Pancreas (tissue), 10 donors: ENCODE results near the gene SNAPC4. TPM values are rescaled to one million over a fixed set of nuclear protein-coding genes. Genes with fewer than 3 reads are reported as not detected.

Source experiments
- ATAC-seq, 4 donors: fragments of 200-7000 bp; cut with Tn5 transposase; one replicate each; pipeline versions ENCODE4 v1.8.0 to v1.9.1; 2020; ENCODE audit warnings: mild to moderate bottlenecking in 4 of 4, moderate library complexity in 4 of 4
- DNase-seq, 6 donors: peaks; one replicate each; pipeline ENCODE4 v3.0.0-alpha.2; 2020
- FAIRE-seq: peaks from 2 replicates; lab custom pipeline; 2012; peaks lifted over from hg19 to GRCh38; lab: Jason Lieb, UNC
- H3K27ac ChIP-seq, 4 donors: fragments of 200-600 bp; sonication (generic); 1 replicate in 3 of 4; 2 replicates in 1 of 4; pipeline versions ENCODE4 v1.5.0 to v1.8.0; 2020
- H3K27me3 ChIP-seq, 4 donors: fragments of 200-600 bp; one replicate each; pipeline ENCODE4 v1.8.0; 2021
- H3K36me3 ChIP-seq, 3 donors: fragments of 200-600 bp; sonication (generic) in 1 of 3; one replicate each; pipeline versions ENCODE4 v1.5.0 to v1.8.0; 2020 to 2021
- H3K4me1 ChIP-seq, 3 donors: fragments of 200-600 bp; one replicate each; pipeline ENCODE4 v1.8.0; 2021
- H3K4me3 ChIP-seq, 4 donors: fragments of 200-600 bp; sonication (generic) in 2 of 4; one replicate each; pipeline versions ENCODE4 v1.5.0 to v1.8.0; 2020 to 2021
- H3K9me3 ChIP-seq, 4 donors: fragments of 200-600 bp; one replicate each; pipeline ENCODE4 v1.8.0; 2021
- WGBS, 2 donors: extraction: QIAGEN DNeasy Blood & Tissue Kit; methylation state at CpG; one replicate each; pipeline ENCODE4 v1.1.7; 2013; 5-methylcytosine and 5-hydroxymethylcytosine counted together
- intact Hi-C, 3 donors: fragments of 100-400 bp; cut with DNase I; formaldehyde crosslinking; loops; one replicate each; pipeline versions ENCODE4 v1.11.1 to v1.14.2; 2022
- polyA plus RNA-seq, 2 donors: library from polyadenylated mRNA; stranded (reverse); fragments of 200-250 nt; gene quantifications; one replicate each; pipeline ENCODE4 v1.2.3, GENCODE V29; 2013
- total RNA-seq, 6 donors: library from RNA; stranded (reverse); fragmentation: NEBNext Ultra II Directional in 4 of 6; extraction: Animal tissue kit (Norgen Biotek cat#: 25700) in 4 of 6; gene quantifications; one replicate each; pipeline versions ENCODE4 v1.2.1 to v1.2.4, GENCODE V29; 2021 to 2023
- TF ChIP-seq, protein P1 (sequence below), 4 donors: fragments of 200-600 bp; sonication (generic) in 3 of 4; IDR thresholded peaks; one replicate each; pipeline versions ENCODE4 v1.5.0 to v1.8.0; 2021; ENCODE audit warnings: antibody characterized with exemption in 4 of 4
- donor health status: healthy with polysubstance abuse.
- donor health status: DM: no; HTN: no; CAD: no; lungs with moderate emphysema.
- donor health status: DM: no; HTN: no; CAD: no.
- donor health status: control.
- donor health status: control.
- donor health status: Bipolar disorder and iron deficiency.
- donor health status: DM: yes; HTN: yes; CAD: no.
- donor health status: DM: no; HTN: no; CAD: no.
- donor health status: DM: no; HTN: no; CAD: no.
- donor health status: DM: yes; HTN: yes; CAD: no.

SNAPC4 gene
- total and polyA plus RNA-seq, 8 donors = 3.8 to 22.0 (median 5.2) TPM

DNA sequence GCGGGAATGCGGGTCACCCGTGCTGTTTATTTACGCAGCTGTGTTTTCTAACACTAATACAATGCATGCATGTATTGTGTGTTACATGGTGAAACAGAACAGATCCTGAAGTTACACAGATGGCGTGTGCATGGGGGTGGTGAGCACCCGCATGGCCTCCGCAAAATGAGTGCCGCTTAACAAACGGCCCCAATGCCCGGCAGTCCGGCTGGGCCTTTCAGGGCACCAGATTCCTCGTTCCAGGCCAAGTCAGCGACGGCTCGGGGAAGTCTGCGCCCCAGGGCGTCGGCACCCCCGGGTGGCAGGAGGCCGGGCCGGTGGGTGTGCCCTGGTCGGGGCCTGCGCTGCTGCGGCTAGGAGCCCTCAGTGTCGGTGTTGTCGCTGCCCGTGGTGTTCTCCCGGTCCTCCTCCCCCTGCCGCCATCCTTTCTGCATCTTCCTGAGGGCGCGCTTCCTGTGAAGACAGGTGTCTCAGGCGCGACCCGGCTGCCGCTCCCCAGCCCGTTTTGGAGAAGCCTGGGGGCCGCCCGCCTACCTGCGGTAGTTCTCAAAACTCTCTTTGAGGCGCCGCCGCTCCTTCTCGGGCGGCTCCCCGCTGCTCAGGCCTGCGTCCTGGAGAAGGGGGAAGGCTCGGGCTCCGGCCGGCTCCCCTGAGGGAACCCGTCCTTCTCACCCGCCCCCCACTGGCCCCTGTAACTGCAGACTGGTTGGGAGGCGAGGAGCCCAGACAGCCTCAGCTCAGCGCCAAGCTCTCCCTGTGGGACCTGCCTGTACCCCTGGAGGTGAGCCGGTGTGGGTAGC lies 35.8 kb downstream of the SNAPC4 start:
- TF ChIP-seq, protein P1, sequence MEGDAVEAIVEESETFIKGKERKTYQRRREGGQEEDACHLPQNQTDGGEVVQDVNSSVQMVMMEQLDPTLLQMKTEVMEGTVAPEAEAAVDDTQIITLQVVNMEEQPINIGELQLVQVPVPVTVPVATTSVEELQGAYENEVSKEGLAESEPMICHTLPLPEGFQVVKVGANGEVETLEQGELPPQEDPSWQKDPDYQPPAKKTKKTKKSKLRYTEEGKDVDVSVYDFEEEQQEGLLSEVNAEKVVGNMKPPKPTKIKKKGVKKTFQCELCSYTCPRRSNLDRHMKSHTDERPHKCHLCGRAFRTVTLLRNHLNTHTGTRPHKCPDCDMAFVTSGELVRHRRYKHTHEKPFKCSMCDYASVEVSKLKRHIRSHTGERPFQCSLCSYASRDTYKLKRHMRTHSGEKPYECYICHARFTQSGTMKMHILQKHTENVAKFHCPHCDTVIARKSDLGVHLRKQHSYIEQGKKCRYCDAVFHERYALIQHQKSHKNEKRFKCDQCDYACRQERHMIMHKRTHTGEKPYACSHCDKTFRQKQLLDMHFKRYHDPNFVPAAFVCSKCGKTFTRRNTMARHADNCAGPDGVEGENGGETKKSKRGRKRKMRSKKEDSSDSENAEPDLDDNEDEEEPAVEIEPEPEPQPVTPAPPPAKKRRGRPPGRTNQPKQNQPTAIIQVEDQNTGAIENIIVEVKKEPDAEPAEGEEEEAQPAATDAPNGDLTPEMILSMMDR (IDR thresholded peaks at IDR 0.05) = no peak
- Histone ChIP-seq H3K4me3 (peak overlapping the region in 2 of 4 donors; percentile 74 to 96), H3K27me3 (no peaks in the 10 kb centered on the region), H3K36me3 (no peaks in the 10 kb centered on the region), H3K4me1 (peaks cover 0 to 6% (median 5%) of the 10 kb centered on the region in 3 donors), H3K9me3 (no peaks in the 10 kb centered on the region), H3K27ac (no peak overlapping the region)
- FAIRE-seq = no peak
- 48 to 50% methylated on average over 52 to 54 of the region's 54 CpGs for WGBS, 2 donors
- ATAC-seq = no peak
- DNase-seq = peak in 2 of 6 donors; percentile 48 to 64
- intact Hi-C loops = no loop called here

DNA sequence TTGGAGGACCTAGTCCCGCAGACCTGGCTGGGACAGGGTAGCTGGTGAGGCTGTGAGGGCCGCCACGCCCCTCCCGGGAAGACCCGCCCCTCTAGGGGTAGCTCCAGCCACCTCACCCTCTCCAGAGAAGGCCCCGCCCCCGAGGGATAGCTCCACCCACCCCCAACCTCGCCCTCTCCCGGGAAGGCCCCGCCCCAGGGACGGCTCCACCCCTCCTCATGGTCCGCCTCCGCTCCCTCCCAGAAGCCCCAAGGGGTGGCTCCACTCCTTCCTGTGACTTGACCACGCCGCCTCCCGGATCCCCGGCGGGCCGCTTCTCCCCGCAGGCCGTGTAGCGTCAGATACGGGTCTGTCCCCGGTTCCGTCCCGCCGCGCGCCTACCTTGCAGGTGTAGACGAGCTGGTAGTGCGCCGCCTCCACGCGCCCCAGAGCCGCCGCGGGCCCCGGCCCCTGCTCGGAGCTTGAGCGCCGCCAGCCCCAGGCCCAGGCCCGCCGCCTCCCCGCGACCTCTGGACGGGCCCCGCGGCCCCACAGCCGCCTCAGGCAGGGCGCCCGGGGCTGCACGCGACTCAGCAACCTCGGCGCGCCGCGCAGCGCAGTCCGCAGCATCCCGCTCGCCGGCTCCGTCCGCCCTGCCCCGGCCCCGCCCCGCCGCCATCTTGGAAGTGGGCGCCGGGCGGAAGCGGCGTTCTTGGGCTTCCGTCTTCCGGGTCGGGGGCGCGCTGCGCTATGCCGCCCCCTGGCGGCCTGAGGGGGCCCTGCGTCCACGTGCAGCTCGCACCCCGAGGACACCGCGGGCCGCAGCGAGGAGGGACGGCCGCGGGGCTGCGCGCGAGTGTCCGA lies 36.6 kb downstream of the SNAPC4 start, which contains the start of gene DNLZ:
DNLZ (minus strand) TSS at position 639 of the 843 bp plus-strand sequence; CDS start at position 609, 30 bp downstream.
- Histone ChIP-seq H3K9me3 (no peaks in the 10 kb centered on the region), H3K27ac (peak within 1 kb of the TSS; percentile 74 to 83 (median 80)), H3K4me1 (peaks cover 0 to 6% (median 5%) of the 10 kb centered on the region in 3 donors), H3K36me3 (no peaks in the 10 kb centered on the region), H3K27me3 (no peaks in the 10 kb centered on the region), H3K4me3 (peak within 1 kb of the TSS; percentile 74 to 96 (median 87))
- DNase-seq (peak; percentile 97 to 99 (median 98)), FAIRE-seq (no peak), ATAC-seq (peak; percentile 84 to 95 (median 93))
- WGBS, 2 donors = 1% methylated on average over 83 to 97 of the region's 97 CpGs
- intact Hi-C loops = no loop called here
- TF ChIP-seq, protein P1 (IDR thresholded peaks at IDR 0.05) = peak; percentile 96 to 100 (median 98)

DNA sequence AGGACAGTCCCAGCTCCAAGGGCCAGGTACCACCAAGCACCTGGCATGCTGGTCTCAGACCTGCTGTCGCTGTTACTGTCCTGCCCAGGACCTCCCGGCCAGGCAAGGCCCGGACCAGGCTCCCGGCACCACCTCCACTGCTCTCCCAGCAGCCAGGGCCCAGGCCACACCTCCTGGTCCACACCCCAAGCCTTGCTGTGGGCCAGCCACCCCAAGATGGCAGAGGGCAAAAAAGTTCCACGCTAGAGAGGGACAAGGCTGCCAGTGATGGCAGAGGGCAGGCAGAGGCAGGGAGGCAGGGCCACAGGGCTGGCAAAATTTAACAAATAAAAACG lies 37.6 kb downstream of the SNAPC4 start:
- Histone ChIP-seq H3K27me3 (no peaks in the 10 kb centered on the region), H3K4me3 (no peak overlapping the region), H3K9me3 (no peaks in the 10 kb centered on the region), H3K36me3 (no peaks in the 10 kb centered on the region), H3K4me1 (peaks cover 0 to 6% (median 5%) of the 10 kb centered on the region in 3 donors), H3K27ac (peak overlapping the region in 3 of 4 donors; percentile 28 to 74 (median 44))
- TF ChIP-seq, protein P1 (IDR thresholded peaks at IDR 0.05) = no peak
- ATAC-seq = no peak
- no peak for FAIRE-seq
- WGBS, 2 donors = 73 to 74% methylated on average over 6 of the region's 6 CpGs
- DNase-seq = peak in 1 of 6 donors; percentile 53
- intact Hi-C loops = no loop called here

DNA sequence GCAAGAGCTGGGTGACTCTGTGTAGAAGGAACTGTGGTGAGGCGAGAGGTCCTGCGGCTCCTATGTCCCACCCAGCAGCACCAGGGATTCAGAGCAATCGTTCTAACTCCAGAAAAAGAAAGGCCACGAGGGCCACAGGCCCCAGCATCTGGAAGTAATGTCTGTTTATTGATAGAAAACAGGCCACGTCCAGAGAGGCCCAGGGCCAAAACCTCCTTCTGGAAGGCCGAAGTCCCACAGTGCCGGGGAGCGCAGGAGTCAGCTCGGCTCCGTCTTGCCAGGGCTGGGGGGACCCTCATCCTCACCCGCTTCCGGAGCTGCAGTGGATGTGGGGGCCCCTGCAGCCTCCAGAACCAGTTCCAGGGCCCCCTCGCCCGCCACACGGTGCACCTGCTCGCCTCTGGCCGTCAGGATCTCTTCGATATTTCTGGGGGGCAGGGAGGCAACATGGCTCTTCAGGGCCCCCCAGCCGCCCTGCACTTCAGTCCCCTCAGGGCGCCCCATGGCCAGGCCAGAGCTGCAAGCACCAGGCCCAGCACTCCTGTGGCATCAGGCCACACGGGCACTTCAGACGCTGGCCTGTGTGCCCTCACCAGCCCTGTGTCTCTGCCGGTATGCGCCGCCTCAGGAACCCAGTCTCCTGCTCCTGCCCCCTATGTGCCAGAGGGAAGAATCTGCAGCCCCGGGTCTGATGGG lies 38.1 kb downstream of the SNAPC4 start:
- TF ChIP-seq, protein P1 (IDR thresholded peaks at IDR 0.05) = no peak
- intact Hi-C loops = no loop called here
- Histone ChIP-seq H3K4me1 (peaks cover 0 to 6% (median 5%) of the 10 kb centered on the region in 3 donors), H3K4me3 (no peak overlapping the region), H3K9me3 (no peaks in the 10 kb centered on the region), H3K27me3 (no peaks in the 10 kb centered on the region), H3K36me3 (no peaks in the 10 kb centered on the region), H3K27ac (no peak overlapping the region)
- ATAC-seq (no peak), DNase-seq (no peak), FAIRE-seq (no peak)
- 81 to 83% methylated on average over 26 of the region's 26 CpGs for WGBS, 2 donors
